Activated CD4-positive, alpha-beta T cell treated with anti-CD3 and anti-CD28 coated beads for 36 hours (primary cell): Measurements from ENCODE around the gene ABCC5. TPM values are rescaled to one million over a fixed set of nuclear protein-coding genes. Genes with fewer than 3 reads are reported as not detected.
"Not testable (repeated sequence)": the region's sequence is repeated elsewhere in the genome, so short reads cannot be mapped to it uniquely, and the experiment has no call there.

ENCODE experiments used
- ATAC-seq: fragments of 200-7000 bp; cut with Tn5 transposase; one replicate; pipeline ENCODE4 v1.10.0; 2021; ENCODE audit warnings: mild to moderate bottlenecking, moderate library complexity
- CTCF ChIA-PET: fragments of 350-600 bp; sonication (Branson Sonifier 250); formaldehyde crosslinking; loops from one replicate; lab custom pipeline; 2021; ENCODE audit warnings: antibody characterized with exemption; lab: Charles Lee
- POLR2A ChIA-PET: fragments of 350-600 bp; sonication (Branson Sonifier 250); formaldehyde crosslinking; loops from one replicate; lab custom pipeline; 2021; ENCODE audit warnings: antibody characterized with exemption, inconsistent platforms; lab: Charles Lee
- DNase-seq: peaks from one replicate; pipeline ENCODE4 v3.0.0-alpha.2; 2020
- H3K27ac Mint-ChIP-seq: one replicate; pipeline ENCODE4 v1.8.0; 2021; ENCODE audit warnings: mixed read lengths
- H3K27me3 Mint-ChIP-seq: one replicate; pipeline ENCODE4 v1.8.0; 2021; ENCODE audit warnings: mixed read lengths
- H3K36me3 Mint-ChIP-seq: one replicate; pipeline ENCODE4 v1.8.0; 2021; ENCODE audit warnings: low read depth, mixed read lengths
- H3K4me1 Mint-ChIP-seq: one replicate; pipeline ENCODE4 v1.8.0; 2021; ENCODE audit warnings: mixed read lengths
- H3K4me3 Mint-ChIP-seq: one replicate; pipeline ENCODE4 v1.8.0; 2021; ENCODE audit warnings: mild to moderate bottlenecking, moderate library complexity, mixed read lengths
- H3K9me3 Mint-ChIP-seq: one replicate; pipeline ENCODE4 v1.8.0; 2021; ENCODE audit warnings: low read depth, mixed read lengths
- intact Hi-C, 2 experiments: fragments of 100-400 bp; cut with DNase I in 1 of 2; cut with micrococcal nuclease in 1 of 2; formaldehyde crosslinking; loops; one replicate each; pipeline versions ENCODE4 v1.14.2 to v1.15.1; 2022 to 2024; cut with DNase I, micrococcal nuclease
- total RNA-seq, 2 experiments: library from RNA; stranded (reverse); gene quantifications; one replicate each; pipeline ENCODE4 v1.2.3, GENCODE V29; 2021

ABCC5 gene
- total RNA-seq, 2 experiments from 2014 or later: 12.5 to 15.8 TPM

- peak within 1 kb of the TSS; percentile 94 for H3K27ac Mint-ChIP-seq
- peak within 1 kb of the TSS; percentile 94 for H3K4me3 Mint-ChIP-seq
- H3K4me1 Mint-ChIP-seq: peaks cover 32% of the 10 kb centered on the region
- ChIA-PET POLR2A (interaction anchor here (0.6 kb wide), 2 partner anchors 363 to 426 kb away, joined by 3 read pairs; no protein-coding TSS in a partner anchor), CTCF (interaction anchor here (0.6 to 2.9 kb wide), 32 partner anchors 9 to 761 kb away, joined by 3 to 35 read pairs (median 3); partner anchors contain the start of genes ABCC5, EEF1AKMT4 and MAP6D1)
- no peaks in the 10 kb centered on the region for H3K9me3 Mint-ChIP-seq
- peaks cover 2% of the 10 kb centered on the region for H3K36me3 Mint-ChIP-seq
- no peaks in the 10 kb centered on the region for H3K27me3 Mint-ChIP-seq
- ATAC-seq (peak; percentile 100), DNase-seq (peak; percentile 98)
- intact Hi-C loops: loop anchor here (1.0 to 10.0 kb wide), 16 partner anchors 59 to 762 kb away; partner anchors contain the start of genes KLHL6 (in 2 of the 2), MAP6D1 (in 2 of the 2), ABCC5 (in 1 of the 2) and ABCF3 (in 1 of the 2)
These were observed 133.0 kb downstream of the ABCC5 start, which contains the start of gene PARL for GRCh38 chr3:183884427-183885296. TSS of gene PARL (minus strand) at chr3:183884880. CDS start at chr3:183884846, 34 bp downstream.

DNA sequence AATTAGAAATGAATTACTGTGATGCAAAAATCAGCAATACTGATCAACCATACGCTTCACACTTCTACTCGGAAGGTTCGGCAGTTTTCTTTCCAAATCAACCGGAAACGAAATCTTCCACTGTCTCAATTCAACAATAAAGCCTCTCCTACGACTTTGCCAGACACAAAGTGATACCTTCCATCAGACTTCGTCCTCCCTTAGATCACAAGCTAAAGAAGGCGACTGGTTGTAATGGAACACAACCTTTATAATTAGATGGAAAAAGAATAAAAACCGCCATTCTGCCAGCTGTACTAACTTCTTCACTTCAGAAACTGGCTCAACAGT, 133.6 kb downstream of the ABCC5 start:
- Mint-ChIP-seq H3K4me3 (peak overlapping the region; percentile 94), H3K36me3 (peaks cover 2% of the 10 kb centered on the region), H3K27me3 (no peaks in the 10 kb centered on the region), H3K4me1 (peaks cover 33% of the 10 kb centered on the region), H3K27ac (peak overlapping the region; percentile 94), H3K9me3 (no peaks in the 10 kb centered on the region)
- DNase-seq (peak; percentile 8), ATAC-seq (peak; percentile 1)
- intact Hi-C loops: loop anchor here (1.0 to 10.0 kb wide), 16 partner anchors 59 to 761 kb away; partner anchors contain the start of genes KLHL6 (in 2 of the 2), MAP6D1 (in 2 of the 2), ABCC5 (in 1 of the 2) and ABCF3 (in 1 of the 2)
- POLR2A ChIA-PET: interaction anchor here (0.6 kb wide), 2 partner anchors 364 to 425 kb away, joined by 3 read pairs; no protein-coding TSS in a partner anchor
- CTCF ChIA-PET: interaction anchor here (0.6 to 2.9 kb wide), 21 partner anchors 8 to 743 kb away, joined by 3 to 35 read pairs (median 3); partner anchors contain the start of genes ABCC5, EEF1AKMT4 and MAP6D1

GRCh38 chr3:183883291-183884096, 134.2 kb downstream of the ABCC5 start:
- Mint-ChIP-seq H3K4me1 (peaks cover 37% of the 10 kb centered on the region), H3K27me3 (no peaks in the 10 kb centered on the region), H3K36me3 (peaks cover 3% of the 10 kb centered on the region), H3K9me3 (no peaks in the 10 kb centered on the region), H3K27ac (peak overlapping the region; percentile 94), H3K4me3 (peak overlapping the region; percentile 94)
- POLR2A ChIA-PET: no interaction called here
- DNase-seq: no peak
- no peak for ATAC-seq
- CTCF ChIA-PET: interaction anchor here (0.8 to 2.9 kb wide), 11 partner anchors 10 to 742 kb away, joined by 3 to 35 read pairs (median 5); partner anchors contain the start of genes ABCC5, EEF1AKMT4 and MAP6D1
- intact Hi-C loops: loop anchor here (1.0 to 10.0 kb wide), 16 partner anchors 58 to 761 kb away; partner anchors contain the start of genes KLHL6 (in 2 of the 2), MAP6D1 (in 2 of the 2), ABCC5 (in 1 of the 2) and ABCF3 (in 1 of the 2)

DNA sequence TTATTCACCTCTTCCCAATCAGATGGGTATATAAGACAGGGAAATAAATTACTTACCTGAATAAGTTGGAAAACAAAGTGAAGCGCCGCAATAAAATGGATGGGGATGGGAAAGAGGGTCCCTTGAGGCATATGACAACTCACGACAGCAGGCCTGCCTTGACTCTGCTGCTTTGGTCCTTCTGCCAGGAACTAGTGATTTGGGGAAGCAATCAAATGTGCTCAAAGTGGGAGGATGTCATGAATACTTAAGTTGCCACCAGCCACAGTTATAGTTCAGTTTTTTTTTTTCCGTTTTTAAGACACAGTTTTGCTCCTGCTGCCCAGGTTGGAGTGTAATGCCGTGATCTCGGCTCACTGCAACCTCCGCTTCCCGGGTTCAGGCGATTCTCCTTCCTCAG, 137.6 kb downstream of the ABCC5 start:
- peaks cover 54% of the 10 kb centered on the region for H3K4me1 Mint-ChIP-seq
- ChIA-PET CTCF (interaction anchor here (0.6 kb wide), 2 partner anchors 235 to 247 kb away, joined by 3 to 4 read pairs; no protein-coding TSS in a partner anchor), POLR2A (no interaction called here)
- H3K27me3 Mint-ChIP-seq: no peaks in the 10 kb centered on the region
- intact Hi-C loops: loop anchor here (5.0 to 10.0 kb wide), 2 partner anchors 325 to 488 kb away; partner anchors contain the start of gene KLHL6 (in 1 of the 2)
- H3K9me3 Mint-ChIP-seq: no peaks in the 10 kb centered on the region
- peaks cover 11% of the 10 kb centered on the region for H3K36me3 Mint-ChIP-seq
- no peak overlapping the region for H3K4me3 Mint-ChIP-seq
- H3K27ac Mint-ChIP-seq: no peak overlapping the region
- ATAC-seq: no peak
- no peak for DNase-seq

GRCh38 chr3:183879243-183879642, 138.4 kb downstream of the ABCC5 start:
- Mint-ChIP-seq H3K9me3 (no peaks in the 10 kb centered on the region), H3K27me3 (no peaks in the 10 kb centered on the region), H3K36me3 (peaks cover 11% of the 10 kb centered on the region), H3K4me1 (peaks cover 50% of the 10 kb centered on the region), H3K27ac (peak overlapping the region; percentile 12), H3K4me3 (no peak overlapping the region)
- ChIA-PET POLR2A (no interaction called here), CTCF (no interaction called here)
- intact Hi-C loops: no loop called here
- DNase-seq (no peak), ATAC-seq (no peak)

DNA sequence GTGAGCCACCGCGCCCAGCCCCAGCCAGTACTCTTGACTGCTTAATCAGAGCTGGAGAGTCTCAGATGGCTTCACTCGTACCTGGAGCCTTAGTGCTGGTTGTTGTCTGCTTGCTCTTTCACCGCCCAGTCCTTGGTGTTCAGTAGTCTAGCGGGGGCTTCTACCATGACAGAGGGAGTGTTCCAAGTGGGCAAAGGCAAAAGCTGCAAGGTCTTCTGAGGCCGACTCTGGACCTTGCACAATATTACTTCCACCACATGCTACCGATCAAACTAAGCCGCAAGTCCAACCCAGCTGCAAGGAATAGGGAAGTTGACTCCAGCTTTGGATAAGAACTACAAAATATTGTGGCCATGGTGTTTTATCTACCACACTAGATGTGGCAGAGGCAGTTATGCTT, 139.6 kb downstream of the ABCC5 start:
- Mint-ChIP-seq H3K4me3 (no peak overlapping the region), H3K27ac (no peak overlapping the region), H3K36me3 (peaks cover 14% of the 10 kb centered on the region), H3K9me3 (no peaks in the 10 kb centered on the region), H3K4me1 (peaks cover 43% of the 10 kb centered on the region), H3K27me3 (no peaks in the 10 kb centered on the region)
- ChIA-PET CTCF (no interaction called here), POLR2A (interaction anchor here (0.6 kb wide), 1 partner anchor 365 kb away, joined by 3 read pairs; no protein-coding TSS in a partner anchor)
- DNase-seq (no peak), ATAC-seq (no peak)
- intact Hi-C loops: no loop called here

DNA sequence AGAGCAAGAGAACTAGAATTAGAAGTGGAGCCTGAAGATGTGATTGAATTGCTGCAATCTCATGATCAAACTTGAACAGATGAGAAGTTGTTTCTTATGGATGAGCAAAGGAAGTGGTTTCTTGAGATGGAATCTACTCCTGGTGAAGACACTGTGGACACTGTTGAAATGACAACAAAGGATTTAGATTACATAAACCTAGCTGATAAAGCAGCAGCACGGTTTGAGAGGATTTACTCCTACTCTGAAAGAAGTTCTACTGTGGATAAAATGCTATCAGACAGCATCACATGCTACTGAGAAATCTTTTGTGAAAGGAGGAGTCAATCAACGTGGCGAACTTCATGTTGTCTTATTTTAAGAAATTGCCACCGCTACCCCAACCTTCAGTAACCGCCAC, 140.5 kb downstream of the ABCC5 start:
- H3K27ac Mint-ChIP-seq, DNase-seq, ATAC-seq, H3K4me3 Mint-ChIP-seq, H3K9me3 Mint-ChIP-seq, intact Hi-C loops, H3K27me3 Mint-ChIP-seq, POLR2A ChIA-PET: not testable (repeated sequence)
- Mint-ChIP-seq H3K36me3 (peaks cover 14% of the 10 kb centered on the region), H3K4me1 (peaks cover 41% of the 10 kb centered on the region)
- CTCF ChIA-PET: interaction anchor here (0.6 kb wide), 1 partner anchor 11 kb away, joined by 5 read pairs; no protein-coding TSS in a partner anchor

GRCh38 chr3:183875411-183875810, 142.3 kb downstream of the ABCC5 start:
- CTCF ChIA-PET: interaction anchor here (1.0 kb wide), 1 partner anchor 9 kb away, joined by 3 read pairs; the partner anchor contains the start of gene PARL
- peaks cover 54% of the 10 kb centered on the region for H3K4me1 Mint-ChIP-seq
- intact Hi-C loops: no loop called here
- ATAC-seq (no peak), DNase-seq (no peak)
- no peak overlapping the region for H3K4me3 Mint-ChIP-seq
- H3K36me3 Mint-ChIP-seq: peaks cover 14% of the 10 kb centered on the region
- H3K9me3 Mint-ChIP-seq: no peaks in the 10 kb centered on the region
- no peak overlapping the region for H3K27ac Mint-ChIP-seq
- H3K27me3 Mint-ChIP-seq: no peaks in the 10 kb centered on the region
- POLR2A ChIA-PET: no interaction called here

- ATAC-seq: no peak
- H3K27ac Mint-ChIP-seq: no peak overlapping the region
- ChIA-PET CTCF (interaction anchor here (0.9 to 1.0 kb wide), 2 partner anchors 10 to 15 kb away, joined by 3 to 7 read pairs; partner anchors contain the start of gene PARL), POLR2A (interaction anchor here (0.6 kb wide), 1 partner anchor 61 kb away, joined by 3 read pairs; no protein-coding TSS in a partner anchor)
- no peaks in the 10 kb centered on the region for H3K27me3 Mint-ChIP-seq
- H3K4me3 Mint-ChIP-seq: no peak overlapping the region
- intact Hi-C loops: no loop called here
- peaks cover 49% of the 10 kb centered on the region for H3K4me1 Mint-ChIP-seq
- H3K36me3 Mint-ChIP-seq: peaks cover 13% of the 10 kb centered on the region
- no peak for DNase-seq
- no peaks in the 10 kb centered on the region for H3K9me3 Mint-ChIP-seq
These were observed 143.8 kb downstream of the ABCC5 start for GRCh38 chr3:183873914-183874313.

DNA sequence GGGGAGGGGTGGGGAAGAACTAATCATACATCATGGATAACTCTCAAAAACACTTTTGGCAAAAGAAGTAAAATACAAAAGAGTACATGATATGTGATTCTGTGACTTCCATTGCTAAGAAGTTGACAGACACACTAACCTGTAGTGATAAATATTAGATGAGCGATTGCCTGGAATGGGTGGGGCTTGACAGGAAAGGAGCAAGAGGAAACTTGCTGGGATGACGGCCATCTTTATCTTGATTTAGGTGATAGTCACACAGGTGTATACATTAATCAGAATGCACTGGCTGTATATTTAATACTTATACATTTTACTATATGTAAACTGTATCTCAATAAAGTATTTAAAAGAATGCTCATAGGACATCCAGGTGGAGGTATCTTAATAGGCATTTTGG, 146.1 kb downstream of the ABCC5 start:
- POLR2A ChIA-PET: no interaction called here
- CTCF ChIA-PET: interaction anchor here (0.6 kb wide), 1 partner anchor 311 kb away, joined by 3 read pairs; no protein-coding TSS in a partner anchor
- DNase-seq (peak; percentile 19), ATAC-seq (no peak)
- Mint-ChIP-seq H3K9me3 (no peaks in the 10 kb centered on the region), H3K27me3 (no peaks in the 10 kb centered on the region), H3K4me1 (peaks cover 34% of the 10 kb centered on the region), H3K36me3 (peaks cover 11% of the 10 kb centered on the region), H3K27ac (no peak overlapping the region), H3K4me3 (no peak overlapping the region)
- intact Hi-C loops: no loop called here
